GM23338 (cell line): ENCODE measurements around the gene AGXT2. TPM values are rescaled to one million over a fixed set of nuclear protein-coding genes. Genes with fewer than 3 reads are reported as not detected.

Source experiments
- ATAC-seq: fragments of 200-7000 bp; cut with Tn5 transposase; 3 replicates; pipeline ENCODE4 v1.9.1; 2020
- DNase-seq: peaks from one replicate; pipeline ENCODE4 v3.0.0-alpha.2; 2015; ENCODE audit warnings: low spot score
- H2AFZ ChIP-seq: fragments of 200-600 bp; sonication (generic); 2 replicates; pipeline ENCODE4 v1.8.0; 2016; ENCODE audit warnings: antibody characterized with exemption, mild to moderate bottlenecking, moderate library complexity
- H3F3A ChIP-seq: fragments of 200-600 bp; sonication (generic); replicated peaks from 2 replicates; pipeline ENCODE4 v1.8.0; 2017; ENCODE audit warnings: antibody characterized with exemption, mixed run types, low read depth
- H3K27ac ChIP-seq: fragments of 200-600 bp; sonication (generic); 2 replicates; pipeline ENCODE4 v1.6.1; 2016; ENCODE audit warnings: low read depth
- H3K27me3 ChIP-seq: fragments of 200-600 bp; sonication (generic); 2 replicates; pipeline ENCODE4 v1.8.0; 2016; ENCODE audit warnings: mild to moderate bottlenecking, mixed run types, moderate library complexity; ENCODE audit not compliant: insufficient read depth
- H3K36me3 ChIP-seq: fragments of 200-600 bp; sonication (generic); 2 replicates; pipeline ENCODE4 v1.8.0; 2016; ENCODE audit warnings: mild to moderate bottlenecking; ENCODE audit not compliant: insufficient read depth
- H3K4me1 ChIP-seq: fragments of 200-600 bp; sonication (generic); 2 replicates; pipeline ENCODE4 v1.8.0; 2016; ENCODE audit warnings: mild to moderate bottlenecking, moderate library complexity; ENCODE audit not compliant: insufficient read depth
- H3K4me2 ChIP-seq: fragments of 200-600 bp; sonication (generic); 2 replicates; pipeline ENCODE4 v1.7.1; 2017; ENCODE audit warnings: mixed run types
- H3K4me3 ChIP-seq: fragments of 200-600 bp; sonication (generic); 2 replicates; pipeline ENCODE4 v1.6.1; 2016; ENCODE audit warnings: mixed run types
- H3K79me2 ChIP-seq: fragments of 200-600 bp; sonication (generic); replicated peaks from 2 replicates; pipeline ENCODE4 v1.8.0; 2017; ENCODE audit warnings: mild to moderate bottlenecking; ENCODE audit not compliant: insufficient read depth
- H3K9me2 ChIP-seq: fragments of 200-600 bp; sonication (generic); 2 replicates; pipeline ENCODE4 v1.8.0; 2017; ENCODE audit not compliant: insufficient read depth
- H4K20me1 ChIP-seq: fragments of 200-600 bp; sonication (generic); replicated peaks from 2 replicates; pipeline ENCODE4 v1.8.0; 2017; ENCODE audit warnings: mild to moderate bottlenecking; ENCODE audit not compliant: insufficient read depth
- H3K27ac Mint-ChIP-seq: 2 replicates; pipeline ENCODE4 v1.8.0; 2020; ENCODE audit warnings: inconsistent platforms, mild to moderate bottlenecking, moderate library complexity, mixed read lengths
- H3K27me3 Mint-ChIP-seq: 3 replicates; pipeline ENCODE4 v1.8.0; 2022; ENCODE audit warnings: low read depth, mild to moderate bottlenecking, moderate library complexity, mixed read lengths, inconsistent platforms; ENCODE audit not compliant: insufficient read depth, poor library complexity
- H3K36me3 Mint-ChIP-seq: 3 replicates; pipeline ENCODE4 v1.8.0; 2021; ENCODE audit warnings: low read depth, mild to moderate bottlenecking, inconsistent platforms, moderate library complexity, mixed read lengths
- H3K4me1 Mint-ChIP-seq: 3 replicates; pipeline ENCODE4 v1.8.0; 2020; ENCODE audit warnings: mild to moderate bottlenecking, inconsistent platforms, mixed read lengths
- H3K4me3 Mint-ChIP-seq: 3 replicates; pipeline ENCODE4 v1.8.0; 2021; ENCODE audit warnings: moderate library complexity, mild to moderate bottlenecking, inconsistent platforms, mixed read lengths
- H3K9me3 Mint-ChIP-seq: 3 replicates; pipeline ENCODE4 v1.8.0; 2020; ENCODE audit warnings: moderate library complexity, mild to moderate bottlenecking, inconsistent platforms, mixed read lengths
- CREB1 ChIP-seq: fragments of 250-450 bp; sonication (Bioruptor Pico); IDR thresholded peaks from 2 replicates; pipeline ENCODE4 v1.5.0; 2020; ENCODE audit warnings: low read depth, mild to moderate bottlenecking, moderate library complexity
- CTCF ChIP-seq, 2 experiments: fragments of 200-600 bp in 1 of 2; sonication (generic) in 1 of 2; conservative IDR thresholded peaks; 2 replicates each; pipeline versions ENCODE4 v1.5.1 to v1.6.1; 2016 to 2017; ENCODE audit warnings: antibody characterized with exemption in 2 of 2, low read depth in 2 of 2, mild to moderate bottlenecking in 2 of 2, moderate library complexity in 1 of 2
- EZH2phosphoT487 ChIP-seq: fragments of 200-600 bp; sonication (generic); IDR thresholded peaks from one replicate; pipeline ENCODE4 v1.8.1; 2018; ENCODE audit warnings: antibody characterized with exemption; ENCODE audit not compliant: unreplicated experiment
- NANOG ChIP-seq: IDR thresholded peaks from 2 replicates; pipeline ENCODE4 v1.6.1; 2016; ENCODE audit warnings: antibody characterized with exemption, borderline replicate concordance
- POLR2AphosphoS5 ChIP-seq: IDR thresholded peaks from 2 replicates; pipeline ENCODE4 v1.6.1; 2016; ENCODE audit warnings: antibody characterized with exemption, low read depth
- REST ChIP-seq: IDR thresholded peaks from one replicate; pipeline ENCODE4 v1.6.1; 2018; ENCODE audit warnings: antibody characterized with exemption; ENCODE audit not compliant: unreplicated experiment
- STAT1 ChIP-seq: IDR thresholded peaks from one replicate; pipeline ENCODE4 v1.6.1; 2016; ENCODE audit warnings: antibody characterized with exemption; ENCODE audit not compliant: unreplicated experiment
- ZNF331 ChIP-seq: fragments of 250-450 bp; sonication (Bioruptor Pico); IDR thresholded peaks from 2 replicates; pipeline ENCODE4 v1.5.0; 2020; ENCODE audit warnings: low read depth, mild to moderate bottlenecking, moderate library complexity
- polyA plus RNA-seq: library from polyadenylated mRNA; unstranded; fragments of >200 nt; fragmentation: Nextera tagmentation; extraction: Ambion mirVana; gene quantifications from 2 replicates; pipeline ENCODE4 v1.2.1, GENCODE V29; 2016
- total RNA-seq: library from RNA; depleted of rRNA; stranded (reverse); fragments of >200 nt; shearing (Covaris generic); gene quantifications from 2 replicates; pipeline ENCODE4 v1.2.3, GENCODE V29; 2014

AGXT2 gene
- total and polyA plus RNA-seq, 2 experiments from 2014 or later, result not detected

GRCh38 chr5:34993951-34994350, 53.8 kb downstream of the AGXT2 start (continued):
- no peak for TF ChIP-seq REST
- TF ChIP-seq EZH2phosphoT487, result no peak
- TF ChIP-seq ZNF331 (CRISPR knock-in tag), result no peak
- no peak for TF ChIP-seq POLR2AphosphoS5
- no peak for TF ChIP-seq NANOG

DNA sequence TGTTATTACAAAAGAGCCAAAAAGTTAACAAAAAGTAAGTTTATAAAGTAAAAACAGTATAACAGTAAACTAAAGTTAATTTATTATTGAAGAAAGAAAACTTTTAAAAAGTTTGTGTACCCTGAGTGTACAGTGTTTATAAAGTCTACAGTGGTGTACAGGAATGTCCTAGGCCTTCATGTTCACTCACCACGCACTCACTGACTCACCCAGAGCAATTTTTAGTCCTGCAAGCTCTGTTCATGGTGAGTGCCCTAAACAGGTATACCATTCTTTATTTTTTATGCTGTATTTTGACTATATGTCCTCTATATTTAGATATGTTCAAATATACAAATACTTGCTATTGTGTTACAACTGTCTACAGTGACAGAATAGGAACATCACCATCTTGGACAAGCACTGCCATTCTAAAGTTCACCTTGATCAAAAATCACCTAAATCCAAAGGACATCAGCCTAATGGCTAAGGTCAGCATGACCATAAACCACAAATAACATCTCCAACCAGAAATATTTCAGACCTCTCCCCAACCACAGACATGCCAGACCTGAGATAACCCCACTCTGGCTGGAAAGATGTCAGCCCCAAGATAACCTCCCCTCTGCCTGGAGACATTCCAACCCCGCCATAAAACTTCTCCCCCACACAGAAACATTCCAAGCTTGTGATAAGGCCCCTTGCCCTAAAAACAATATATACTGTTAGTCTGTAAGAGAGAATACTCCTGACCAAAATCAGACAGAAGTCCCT, 56.1 kb downstream of the AGXT2 start:
- Histone ChIP-seq H3K4me1 (no peaks in the 10 kb centered on the region), H4K20me1 (no peaks in the 10 kb centered on the region), H3K36me3 (no peaks in the 10 kb centered on the region), H2AFZ (no peak overlapping the region), H3K79me2 (no peaks in the 10 kb centered on the region), H3K4me2 (no peak overlapping the region), H3K4me3 (no peak overlapping the region), H3F3A (no peaks in the 10 kb centered on the region), H3K27me3 (no peaks in the 10 kb centered on the region), H3K9me2 (peaks cover 19% of the 10 kb centered on the region), H3K27ac (no peak overlapping the region)
- peaks cover 15% of the 10 kb centered on the region for H3K4me1 Mint-ChIP-seq
- ATAC-seq (no peak), DNase-seq (no peak)
- no peak overlapping the region for H3K4me3 Mint-ChIP-seq
- no peaks in the 10 kb centered on the region for H3K27me3 Mint-ChIP-seq
- no peaks in the 10 kb centered on the region; the same call in 2 of the 3 replicates for H3K9me3 Mint-ChIP-seq
- H3K36me3 Mint-ChIP-seq, result no peaks in the 10 kb centered on the region
- TF ChIP-seq CTCF (conservative IDR thresholded peaks at IDR 0.05; ENCODE audit: low read depth in 2 of 2), result no peak
- no peak for TF ChIP-seq CREB1 (CRISPR knock-in tag)
- TF ChIP-seq ZNF331 (CRISPR knock-in tag), result no peak
- TF ChIP-seq STAT1, result no peak
- H3K27ac Mint-ChIP-seq, result no peak overlapping the region
